ENCODE results near the gene IPMK. TPM values are rescaled to one million over a fixed set of nuclear protein-coding genes. Genes with fewer than 3 reads are reported as not detected.

IPMK gene
- total and polyA plus RNA-seq, 9 of the 15 experiments (the other 6 are each of a cell fraction or from before 2014, with no cell fraction given), result 0.98 to 4.4 (median 2.7) TPM

GRCh38 chr10:58299580-58299979, 31.9 kb upstream of the IPMK start (continued):
- no peak for TF ChIP-seq HNRNPUL1 (IDR thresholded peaks at IDR 0.05; ENCODE audit: low read length)
- TF ChIP-seq MAZ (CRISPR knock-in tag; conservative IDR thresholded peaks at IDR 0.05 in 1 of 2, IDR thresholded peaks at IDR 0.05 in 1 of 2), result 0 out of 4 replicates have a peak, but pooled peaks of 1 of the 2 experiments have one; percentile 13
- TF ChIP-seq REST (IDR thresholded peaks at IDR 0.05; ENCODE audit: borderline replicate concordance), result peak; percentile 91
- TF ChIP-seq REST (CRISPR knock-in tag; IDR thresholded peaks at IDR 0.05; ENCODE audit: low read depth), result no peak
- TF ChIP-seq NFYB (IDR thresholded peaks at IDR 0.05; ENCODE audit: extremely low read depth, insufficient read length), result no peak
- TF ChIP-seq DEAF1 (CRISPR knock-in tag; IDR thresholded peaks at IDR 0.05), result peak; percentile 85
- peak; percentile 43; the same call in 1 of the 2 replicates for TF ChIP-seq RB1 (IDR thresholded peaks at IDR 0.05; ENCODE audit: low read depth)
- TF ChIP-seq KLF16 (IDR thresholded peaks at IDR 0.05), result peak; percentile 60; the same call in 1 of the 2 replicates
- peak; percentile 87 to 92 (median 87) for TF ChIP-seq CTCF (IDR thresholded peaks at IDR 0.05 in 2 of 3, conservative IDR thresholded peaks at IDR 0.05 in 1 of 3; ENCODE audit: insufficient read depth in 2 of 3, low read depth in 1 of 3, low read length in 3 of 3)
- 0 out of 2 replicates have a peak, but pooled peaks have one; percentile 28 for TF ChIP-seq SPI1 (IDR thresholded peaks at IDR 0.05; ENCODE audit: borderline replicate concordance, low read depth, low read length)
- 0 out of 4 replicates have a peak, but pooled peaks of 1 of the 2 experiments have one; percentile 27 for TF ChIP-seq RCOR1 (IDR thresholded peaks at IDR 0.05; ENCODE audit: borderline replicate concordance in 1 of 2, low read depth in 2 of 2, low read length in 2 of 2)
- TF ChIP-seq ZBED1 (IDR thresholded peaks at IDR 0.05), result no peak
- TF ChIP-seq ZNF780A (CRISPR knock-in tag; IDR thresholded peaks at IDR 0.05), result no peak
- TF ChIP-seq MBD2 (IDR thresholded peaks at IDR 0.05; ENCODE audit: borderline replicate concordance, low read depth), result no peak
- no peak for TF ChIP-seq SRSF1 (IDR thresholded peaks at IDR 0.05; ENCODE audit: low read depth, low read length)
